ENCODE results near the gene PML. TPM values are rescaled to one million over a fixed set of nuclear protein-coding genes. Genes with fewer than 3 reads are reported as not detected.

PML gene
- total and polyA plus RNA-seq, 4 donors = 8.2 to 15.2 (median 10.8) TPM

GRCh38 chr15:73955326-73955725 lies 39.2 kb upstream of the PML start:
- 89% methylated on average over 4 of the region's 4 CpGs for WGBS
- Histone ChIP-seq H3K27ac (ENCODE audit: low read depth in 1 of 2, low read length in 2 of 2) (no peak overlapping the region), H3K36me3 (ENCODE audit: control insufficient read depth in 4 of 4, insufficient read depth in 3 of 4, low read depth in 1 of 4, low read length in 3 of 4) (no peaks in the 10 kb centered on the region), H3K4me1 (ENCODE audit: control insufficient read depth in 4 of 4, insufficient read depth in 4 of 4, low read length in 3 of 4) (no peaks in the 10 kb centered on the region), H3K27me3 (ENCODE audit: control insufficient read depth in 4 of 4, insufficient read depth in 4 of 4, low read length in 3 of 4) (peaks cover 0 to 3% (median 0%) of the 10 kb centered on the region in 4 donors), H3K9ac (ENCODE audit: low read depth in 1 of 2, low read length in 2 of 2) (no peak overlapping the region), H3K9me3 (ENCODE audit: control insufficient read depth in 4 of 4, low read length in 3 of 4) (no peaks in the 10 kb centered on the region), H3K4me3 (ENCODE audit: low read depth in 1 of 3, low read length in 3 of 3) (no peak overlapping the region)
- TF ChIP-seq HNF4G (IDR thresholded peaks at IDR 0.05) (no peak), JUND (IDR thresholded peaks at IDR 0.05) (no peak), YY1 (IDR thresholded peaks at IDR 0.05) (no peak), FOXA2 (IDR thresholded peaks at IDR 0.05) (no peak), CTCF (IDR thresholded peaks at IDR 0.05; ENCODE audit: low read depth, low read length, missing input control) (no peak), NR2F2 (IDR thresholded peaks at IDR 0.05) (no peak), RXRA (IDR thresholded peaks at IDR 0.05) (no peak), HNF4A (conservative IDR thresholded peaks at IDR 0.05) (no peak), GABPA (IDR thresholded peaks at IDR 0.05 in 1 of 2, conservative IDR thresholded peaks at IDR 0.05 in 1 of 2) (no peak), ATF3 (IDR thresholded peaks at IDR 0.05) (no peak), EGR1 (IDR thresholded peaks at IDR 0.05; ENCODE audit: low read depth in 2 of 2) (no peak), REST (IDR thresholded peaks at IDR 0.05) (no peak), SP1 (IDR thresholded peaks at IDR 0.05) (no peak), ZBTB33 (IDR thresholded peaks at IDR 0.05) (no peak), TAF1 (conservative IDR thresholded peaks at IDR 0.05) (no peak), RAD21 (IDR thresholded peaks at IDR 0.05) (no peak), MAX (IDR thresholded peaks at IDR 0.05) (no peak), FOXA1 (IDR thresholded peaks at IDR 0.05) (no peak)
- no peak for DNase-seq (ENCODE audit: low spot score)

Data from liver (tissue), 9 donors.